Keratinocyte (primary cell): Measurements from ENCODE around the gene MRFAP1.
"Not testable (repeated sequence)": the region's sequence is repeated elsewhere in the genome, so short reads cannot be mapped to it uniquely, and the experiment has no call there.

Source experiments
- CTCF ChIP-seq, 3 experiments: IDR thresholded peaks in 1 of 3; conservative IDR thresholded peaks in 1 of 3; optimal IDR thresholded peaks in 1 of 3; 2 replicates in 2 of 3; 3 replicates in 1 of 3; pipeline versions ENCODE3 to v1.5.1; 2011; ENCODE audit warnings: low read length in 3 of 3, mild to moderate bottlenecking in 3 of 3, moderate library complexity in 2 of 3, control low read depth in 1 of 3, inconsistent platforms in 1 of 3; ENCODE audit not compliant: insufficient read depth in 2 of 3; ENCODE audit errors: extremely low read depth in 1 of 3
- EZH2 ChIP-seq: IDR thresholded peaks from one replicate; pipeline ENCODE4 v1.6.1; 2012; ENCODE audit warnings: inconsistent platforms, mild to moderate bottlenecking, low read length, moderate library complexity

GRCh38 chr4:6654211-6654610, 13.7 kb downstream of the MRFAP1 start:
- TF ChIP-seq CTCF (optimal IDR thresholded peaks at IDR 0.05 in 1 of 3, IDR thresholded peaks at IDR 0.05 in 1 of 3, conservative IDR thresholded peaks at IDR 0.05 in 1 of 3; ENCODE audit: extremely low read depth in 1 of 3, insufficient read depth in 2 of 3, low read length in 3 of 3); EZH2: not testable (repeated sequence)
